NCI-H2171 treated with DMSO at 0.1 percent for 48 hours (cell line): ENCODE data around the gene GIGYF2.
"Not testable (repeated sequence)": the region's sequence is repeated elsewhere in the genome, so short reads cannot be mapped to it uniquely, and the experiment has no call there.

Experiments
- DNase-seq: peaks from one replicate; lab custom pipeline; 2025; lab: John Stamatoyannopoulos, UW

Gene GIGYF2

GRCh38 chr2:232892221-232892620 is 195.1 kb downstream of the GIGYF2 start:
- DNase-seq, result no peak

- DNase-seq, result no peak
Observed at GRCh38 chr2:232892843-232893242, 195.7 kb downstream of the GIGYF2 start.

GRCh38 chr2:232893834-232894233 is 196.7 kb downstream of the GIGYF2 start:
- no peak for DNase-seq

GRCh38 chr2:232894251-232894650 is 197.1 kb downstream of the GIGYF2 start:
- no peak for DNase-seq

DNA sequence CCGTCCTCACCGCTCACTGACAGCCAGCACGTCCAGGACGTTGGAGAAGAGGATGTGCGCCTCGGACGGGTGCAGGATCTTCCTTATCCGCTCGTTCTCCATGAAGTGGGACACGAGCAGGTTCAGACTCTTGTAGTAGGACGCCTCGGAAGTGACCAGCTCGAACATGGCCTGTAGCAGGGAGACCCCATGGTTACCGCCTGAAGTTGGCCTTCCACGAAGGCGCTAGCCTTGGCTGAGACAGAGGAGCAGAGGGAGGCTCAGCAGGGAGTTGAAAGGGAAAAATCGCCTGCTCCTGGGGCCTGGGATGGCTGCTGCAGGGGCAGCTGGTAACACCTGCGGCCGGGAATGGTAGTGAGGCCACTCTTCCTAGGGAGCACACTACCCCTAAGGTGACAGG is 197.6 kb downstream of the GIGYF2 start:
- no peak for DNase-seq

DNA sequence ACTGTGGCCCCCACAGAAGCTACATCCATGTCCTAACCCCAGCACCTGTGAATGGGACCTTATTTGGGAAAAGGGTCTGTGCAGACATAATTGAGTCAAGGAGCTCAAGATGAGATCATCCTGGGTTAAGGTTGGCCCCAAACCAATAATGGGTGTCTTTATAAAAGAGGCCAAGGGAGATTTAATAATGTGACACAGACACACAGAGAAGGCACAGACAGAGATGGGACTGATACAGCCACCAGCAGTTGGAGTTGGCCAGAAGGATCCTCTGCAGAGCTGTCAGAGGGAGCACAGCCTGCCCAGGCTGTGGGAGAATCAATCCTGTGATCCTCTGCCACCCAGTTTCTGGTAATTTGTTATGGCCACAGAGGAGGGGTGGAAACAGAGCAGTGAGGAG is 199.0 kb downstream of the GIGYF2 start:
- DNase-seq, result no peak

- no peak for DNase-seq
Observed at GRCh38 chr2:232896720-232897597, 199.8 kb downstream of the GIGYF2 start.

- DNase-seq, result no peak
Observed at GRCh38 chr2:232897598-232898408, 200.7 kb downstream of the GIGYF2 start.

DNA sequence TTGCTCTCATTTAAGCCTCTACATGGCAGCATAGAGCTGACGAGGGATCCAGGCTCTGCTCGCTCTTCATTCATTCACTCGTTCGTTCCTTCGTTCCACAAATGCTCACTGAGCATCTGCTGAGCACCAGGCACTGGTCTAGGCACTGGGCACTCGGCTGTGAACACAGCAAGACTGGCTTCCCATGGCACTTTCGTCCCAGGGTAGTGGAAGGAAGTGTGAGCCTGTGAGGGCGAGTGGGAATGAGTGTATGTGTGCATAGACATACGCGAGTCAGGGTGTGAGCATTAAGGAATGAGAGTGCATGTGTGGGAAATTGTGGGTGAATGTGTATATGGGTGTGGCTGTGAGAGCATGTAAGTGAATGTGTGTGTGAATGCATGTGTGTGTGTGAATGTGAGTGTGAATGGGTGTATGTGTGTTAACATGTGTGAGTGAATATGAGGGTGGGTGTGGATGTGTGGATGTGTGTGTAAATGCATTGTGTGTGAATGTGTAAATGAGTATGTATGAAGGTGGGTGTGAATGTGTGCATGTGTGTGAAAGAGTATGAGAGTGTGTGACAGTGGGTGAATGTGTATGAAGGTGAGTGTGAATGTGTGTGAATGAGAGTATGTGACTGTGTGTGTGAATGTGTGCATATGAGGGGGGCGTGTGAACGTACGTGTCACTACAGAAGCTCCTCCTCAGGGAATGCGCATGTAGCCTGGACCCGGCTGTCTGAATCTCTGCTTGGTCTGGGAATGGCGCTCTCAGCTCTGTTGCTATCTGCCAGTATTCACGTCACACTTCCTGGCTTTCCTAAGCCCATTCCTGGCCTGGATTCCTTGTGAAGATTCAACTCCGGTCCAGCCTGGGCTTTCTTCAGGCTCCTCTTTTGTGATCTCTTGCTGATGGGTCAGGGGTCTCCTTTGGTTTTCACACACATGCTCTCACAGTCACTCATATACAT is 201.7 kb downstream of the GIGYF2 start:
- no peak for DNase-seq

DNA sequence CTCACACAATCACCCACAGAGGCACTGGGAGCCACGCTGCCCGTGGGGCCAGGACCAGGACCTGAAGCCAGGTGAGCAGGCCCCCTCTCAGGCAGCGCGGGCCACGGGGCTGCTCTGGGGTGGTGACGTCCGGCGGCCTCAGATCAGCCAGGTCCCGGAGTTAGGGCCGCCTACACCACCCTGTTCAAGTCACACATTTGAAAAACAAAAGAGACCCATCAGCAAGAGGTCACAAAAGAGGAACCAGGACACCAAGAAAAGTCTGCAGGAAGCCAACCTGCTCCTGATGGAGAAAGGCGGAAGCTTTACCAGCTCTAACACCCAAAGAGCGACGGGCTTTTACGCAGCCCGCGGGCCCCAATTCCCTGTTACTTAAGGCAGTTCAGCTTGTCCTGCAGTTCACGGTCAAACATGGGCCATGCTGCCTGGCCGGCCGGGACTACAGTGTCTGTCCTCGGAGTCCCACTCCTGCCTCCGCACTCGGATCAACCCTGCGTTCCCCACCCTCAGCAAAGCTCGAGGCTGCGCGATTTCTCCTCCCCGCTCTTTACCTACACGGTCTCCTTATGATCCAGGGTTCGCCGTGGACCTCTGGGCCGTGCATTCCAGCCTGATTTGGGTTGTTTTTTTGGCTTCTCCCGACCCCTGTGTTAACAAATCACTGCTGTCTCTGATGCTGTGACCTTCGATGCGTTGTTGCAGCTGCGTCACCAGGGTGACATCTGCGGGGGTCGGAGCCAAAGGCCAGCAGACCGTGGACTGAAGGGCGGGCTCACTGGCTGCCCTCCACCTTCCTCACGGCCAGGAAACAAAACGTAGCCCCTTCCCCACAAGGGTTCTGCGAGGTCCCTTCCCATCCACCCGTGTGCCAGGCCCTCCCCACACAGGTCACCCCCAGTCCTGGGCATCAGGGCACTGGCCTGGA is 203.9 kb downstream of the GIGYF2 start:
- no peak for DNase-seq

GRCh38 chr2:232901736-232902578 is 204.8 kb downstream of the GIGYF2 start:
- DNase-seq, result no peak

- DNase-seq, result no peak
Observed at GRCh38 chr2:232903989-232904388, 206.9 kb downstream of the GIGYF2 start.

DNA sequence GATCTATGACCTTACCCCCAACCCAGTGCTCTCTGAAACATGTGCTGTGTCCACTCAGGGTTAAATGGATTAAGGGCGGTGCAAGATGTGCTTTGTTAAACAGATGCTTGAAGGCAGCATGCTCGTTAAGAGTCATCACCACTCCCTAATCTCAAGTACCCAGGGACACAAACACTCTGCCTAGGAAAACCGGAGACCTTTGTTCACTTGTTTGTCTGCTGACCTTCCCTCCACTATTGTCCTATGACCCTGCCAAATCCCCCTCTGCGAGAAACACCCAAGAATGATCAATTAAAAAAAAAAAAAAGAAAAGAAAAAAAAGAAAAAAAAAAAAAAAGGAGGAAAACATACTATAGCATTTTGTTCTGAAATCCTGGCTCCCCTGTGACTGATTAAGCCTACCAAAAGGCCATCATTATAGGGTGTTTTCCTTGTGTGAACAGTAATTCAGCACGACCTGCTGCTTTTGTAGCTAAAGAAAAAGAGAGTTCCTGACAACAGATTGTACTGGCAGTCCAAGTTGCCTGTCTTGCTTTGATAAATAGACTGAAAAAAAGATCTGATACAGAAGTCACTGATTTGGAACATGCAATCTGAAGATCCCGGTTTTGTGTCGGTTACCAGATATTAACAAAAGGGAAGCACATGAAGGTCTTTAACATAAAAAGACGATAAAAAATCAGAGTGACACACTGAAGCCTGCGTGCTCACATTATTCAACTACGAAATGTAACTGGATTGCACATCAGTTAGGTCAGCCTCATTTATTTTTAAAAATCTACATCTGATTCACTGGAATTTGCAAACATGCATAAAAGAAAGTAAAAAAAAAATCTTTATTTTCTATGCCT is 210.0 kb downstream of the GIGYF2 start:
- peak; percentile 0 for DNase-seq

DNA sequence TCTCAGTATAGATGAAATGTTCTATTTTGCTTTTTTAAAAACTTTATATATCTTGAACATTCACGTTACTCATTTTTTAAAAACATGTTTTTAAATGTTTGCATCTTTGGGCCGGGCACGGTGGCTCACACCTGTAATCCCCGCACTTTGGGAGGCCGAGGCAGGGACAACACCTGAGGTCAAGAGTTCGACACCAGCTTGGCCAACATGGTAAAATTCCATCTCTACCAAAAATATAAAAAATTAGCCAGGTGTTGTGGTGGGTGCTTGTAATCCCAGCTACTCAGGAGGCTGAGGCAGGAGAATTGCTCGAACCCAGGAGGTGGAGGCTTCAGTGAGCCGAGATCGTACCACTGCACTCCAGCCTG is 210.6 kb downstream of the GIGYF2 start:
- not testable (repeated sequence) for DNase-seq

DNA sequence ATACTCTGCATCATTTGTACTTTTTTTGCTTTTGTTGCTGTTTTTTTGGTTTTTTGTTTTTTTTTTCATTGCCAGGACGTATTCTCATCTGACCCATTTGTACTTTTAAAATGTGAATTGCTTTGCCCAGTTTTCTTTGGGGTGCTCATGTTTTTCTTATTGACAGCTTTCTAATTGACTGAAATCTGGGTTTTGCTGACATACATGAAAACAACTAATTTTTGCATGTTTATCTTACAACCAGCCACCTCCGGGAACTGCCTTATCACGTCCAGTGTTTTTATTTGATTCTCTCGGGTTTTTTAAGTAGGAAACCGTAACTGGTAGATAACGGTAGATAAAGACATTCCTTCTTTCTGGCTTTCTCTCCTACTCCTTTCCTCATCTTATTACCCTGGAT is 211.6 kb downstream of the GIGYF2 start:
- no peak for DNase-seq
